Amniotic stem cell (primary cell): ENCODE measurements around the gene NEUROD6.
A peak's percentile ranks its signal among the peaks of the same experiment; 100 is the strongest.

Source experiments
- DNase-seq: peaks from one replicate; lab custom pipeline; 2025; lab: John Stamatoyannopoulos, UW

NEUROD6 gene

GRCh38 chr7:31340603-31341002 is at the start of gene NEUROD6:
NEUROD6 (minus strand) TSS chr7:31340726; CDS start chr7:31339268, 1,458 bp downstream.
- DNase-seq: no peak

GRCh38 chr7:31384466-31384865 is 43.9 kb upstream of the NEUROD6 start:
- no peak for DNase-seq

GRCh38 chr7:31382722-31383121 is 42.2 kb upstream of the NEUROD6 start:
- no peak for DNase-seq

GRCh38 chr7:31373337-31374289 is 33.1 kb upstream of the NEUROD6 start:
- peak; percentile 1 for DNase-seq

- DNase-seq: no peak
Measured at GRCh38 chr7:31372231-31372959, 31.9 kb upstream of the NEUROD6 start.

GRCh38 chr7:31371621-31372020 is 31.1 kb upstream of the NEUROD6 start:
- no peak for DNase-seq

GRCh38 chr7:31370609-31371008 is 30.1 kb upstream of the NEUROD6 start:
- no peak for DNase-seq

GRCh38 chr7:31368620-31369019 is 28.1 kb upstream of the NEUROD6 start:
- DNase-seq: no peak

- DNase-seq: no peak
Measured at GRCh38 chr7:31363496-31363895, 23.0 kb upstream of the NEUROD6 start.

- no peak for DNase-seq
Measured at GRCh38 chr7:31363051-31363450, 22.5 kb upstream of the NEUROD6 start.

GRCh38 chr7:31362401-31362800 is 21.9 kb upstream of the NEUROD6 start:
- DNase-seq: no peak

- DNase-seq: no peak
Measured at GRCh38 chr7:31358467-31358866, 17.9 kb upstream of the NEUROD6 start.

- DNase-seq: no peak
Measured at GRCh38 chr7:31345421-31345820, 4.9 kb upstream of the NEUROD6 start.

GRCh38 chr7:31343516-31344305 is 3.2 kb upstream of the NEUROD6 start:
- DNase-seq: no peak

- no peak for DNase-seq
Measured at GRCh38 chr7:31341141-31341540, 615 bp upstream of the NEUROD6 start.

GRCh38 chr7:31340051-31340450 is 475 bp downstream of the NEUROD6 start:
- no peak for DNase-seq

GRCh38 chr7:31338706-31339105 is 1.8 kb downstream of the NEUROD6 start:
- no peak for DNase-seq

- no peak for DNase-seq
Measured at GRCh38 chr7:31337002-31337565, 3.4 kb downstream of the NEUROD6 start.

GRCh38 chr7:31336202-31337001 is 4.1 kb downstream of the NEUROD6 start:
- DNase-seq: no peak

GRCh38 chr7:31335884-31336201 is 4.7 kb downstream of the NEUROD6 start:
- DNase-seq: no peak

- no peak for DNase-seq
Measured at GRCh38 chr7:31335161-31335856, 5.2 kb downstream of the NEUROD6 start.
